T-cell (primary cell): ENCODE measurements around the gene DSCAM. TPM values are rescaled to one million over a fixed set of nuclear protein-coding genes. Genes with fewer than 3 reads are reported as not detected.

Experiments used
- ATAC-seq, 4 experiments: fragments of 200-7000 bp in 3 of 4; fragments of 150-1000 bp in 1 of 4; cut with Tn5 transposase; replicated peaks in 1 of 4; 1 replicate in 3 of 4; 2 replicates in 1 of 4; pipeline ENCODE4 v1.10.0; 2021; ENCODE audit warnings: moderate library complexity in 3 of 4, mild to moderate bottlenecking in 2 of 4, moderate number of reproducible peaks in 1 of 4
- CTCF ChIA-PET, 2 donors: fragments of 300-600 bp; sonication (Branson Sonifier 250); formaldehyde crosslinking; loops; one replicate each; lab custom pipeline; 2022; ENCODE audit warnings: antibody characterized with exemption in 2 of 2; lab: Charles Lee
- POLR2A ChIA-PET, 2 donors: fragments of 300-600 bp; sonication (Branson Sonifier 250); formaldehyde crosslinking; loops; one replicate each; lab custom pipeline; 2022; ENCODE audit warnings: antibody characterized with exemption in 2 of 2; lab: Charles Lee
- DNase-seq, 35 experiments: peaks; one replicate each; pipeline versions ENCODE4 v3.0.0 to v3.0.0-alpha.2; 2013 to 2023
- H3K27ac ChIP-seq: one replicate; pipeline ENCODE4 v1.5.1; 2013; ENCODE audit warnings: low read length
- H3K27me3 ChIP-seq, 2 experiments: replicated peaks in 1 of 2; 1 replicate in 1 of 2; 2 replicates in 1 of 2; pipeline versions ENCODE4 v1.6.1 to v1.7.0; 2013; ENCODE audit warnings: low read length in 1 of 2, mixed read lengths in 1 of 2; ENCODE audit not compliant: control insufficient read depth in 2 of 2, insufficient read depth in 2 of 2; ENCODE audit errors: extremely low read depth in 1 of 2
- H3K36me3 ChIP-seq, 2 donors: 1 replicate in 1 of 2; 2 replicates in 1 of 2; pipeline versions ENCODE4 v1.6.1 to v1.7.0; 2013; ENCODE audit warnings: low read length in 1 of 2; ENCODE audit not compliant: control insufficient read depth in 2 of 2, insufficient read depth in 1 of 2; ENCODE audit errors: extremely low read depth in 1 of 2
- H3K4me1 ChIP-seq, 2 experiments: 1 replicate in 1 of 2; 2 replicates in 1 of 2; pipeline versions ENCODE4 v1.6.1 to v1.7.0; 2013; ENCODE audit warnings: low read length in 2 of 2, mixed read lengths in 1 of 2; ENCODE audit not compliant: insufficient read depth in 2 of 2, control insufficient read depth in 1 of 2; ENCODE audit errors: extremely low read depth in 1 of 2
- H3K4me3 ChIP-seq, 2 donors: 1 replicate in 1 of 2; 2 replicates in 1 of 2; pipeline versions ENCODE4 v1.5.1 to v1.7.0; 2013; ENCODE audit warnings: mild to moderate bottlenecking in 2 of 2, low read length in 1 of 2, moderate library complexity in 1 of 2; ENCODE audit not compliant: control insufficient read depth in 1 of 2; ENCODE audit errors: extremely low read depth in 1 of 2
- H3K9me3 ChIP-seq: 2 replicates; pipeline ENCODE4 v1.7.0; 2013
- H3K27ac Mint-ChIP-seq, 2 donors: one replicate each; pipeline ENCODE4 v1.8.0; 2020 to 2021; ENCODE audit warnings: mild to moderate bottlenecking in 2 of 2, mixed read lengths in 2 of 2
- H3K27me3 Mint-ChIP-seq, 2 donors: one replicate each; pipeline ENCODE4 v1.8.0; 2021 to 2022; ENCODE audit warnings: mixed read lengths in 2 of 2
- H3K36me3 Mint-ChIP-seq: one replicate; pipeline ENCODE4 v1.8.0; 2021; ENCODE audit warnings: mixed read lengths
- H3K4me1 Mint-ChIP-seq, 3 donors: one replicate each; pipeline ENCODE4 v1.8.0; 2020 to 2022; ENCODE audit warnings: mixed read lengths in 3 of 3, mild to moderate bottlenecking in 1 of 3
- H3K4me3 Mint-ChIP-seq, 3 donors: one replicate each; pipeline ENCODE4 v1.8.0; 2020 to 2022; ENCODE audit warnings: mild to moderate bottlenecking in 3 of 3, mixed read lengths in 3 of 3, moderate library complexity in 3 of 3
- H3K9me3 Mint-ChIP-seq, 3 donors: one replicate each; pipeline ENCODE4 v1.8.0; 2020 to 2022; ENCODE audit warnings: mixed read lengths in 3 of 3
- WGBS: methylation state at CpG from one replicate; pipeline ENCODE4 v1.1.5; 2013; ENCODE audit warnings: missing lambda C conversion rate; ENCODE audit not compliant: insufficient coverage; 5-methylcytosine and 5-hydroxymethylcytosine counted together
- total RNA-seq, 35 experiments: library from RNA in 6 of 35; stranded (reverse) in 6 of 35; fragments of 120-200 nt in 1 of 35; gene quantifications; one replicate each; pipeline versions ENCODE4 v1.2.1 to v1.2.4 and lab custom pipeline; 2013 to 2026

The DSCAM gene
- total RNA-seq, 5 donors from 2014 or later (not counting 1 experiment from before 2014, with no cell fraction given): not detected

GRCh38 chr21:40577285-40578043 is 269.5 kb downstream of the DSCAM start:
- ChIA-PET CTCF (no interaction called here), POLR2A (no interaction called here)
- ATAC-seq (no peak), DNase-seq (no peak)
- Mint-ChIP-seq H3K27me3 (peaks cover 0 to 5% of the 10 kb centered on the region in 2 donors), H3K4me3 (no peak overlapping the region), H3K36me3 (no peaks in the 10 kb centered on the region), H3K27ac (no peak overlapping the region), H3K4me1 (no peaks in the 10 kb centered on the region), H3K9me3 (peaks cover 0 to 9% (median 5%) of the 10 kb centered on the region in 3 donors)
- 90% methylated on average over 24 of the region's 27 CpGs for WGBS
- Histone ChIP-seq H3K4me3 (no peak overlapping the region), H3K27me3 (no peaks in the 10 kb centered on the region), H3K27ac (no peak overlapping the region), H3K9me3 (no peaks in the 10 kb centered on the region), H3K36me3 (no peaks in the 10 kb centered on the region), H3K4me1 (no peaks in the 10 kb centered on the region)

DNA sequence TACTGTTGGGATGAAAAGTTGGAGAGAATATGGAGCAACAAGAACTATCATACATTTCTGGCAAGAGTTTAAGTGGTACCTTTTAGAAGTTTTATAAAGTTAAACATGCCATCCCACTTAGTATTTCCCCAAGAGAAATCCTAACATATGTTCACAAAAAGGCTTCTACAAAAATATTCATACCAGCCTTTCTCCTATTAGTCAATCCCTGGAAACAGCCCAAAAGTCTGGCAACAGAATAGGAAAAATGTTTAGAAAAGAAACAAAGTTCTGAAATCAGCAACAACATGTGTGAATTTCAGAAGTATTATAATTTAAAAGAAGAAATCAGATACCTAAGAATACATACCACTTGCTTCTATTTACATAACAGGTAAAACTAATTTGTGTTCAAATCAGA is 271.0 kb downstream of the DSCAM start:
- Mint-ChIP-seq H3K27ac (no peak overlapping the region), H3K4me3 (no peak overlapping the region), H3K9me3 (peaks cover 0 to 9% (median 3%) of the 10 kb centered on the region in 3 donors), H3K4me1 (no peaks in the 10 kb centered on the region), H3K27me3 (peaks cover 0 to 6% of the 10 kb centered on the region in 2 donors), H3K36me3 (no peaks in the 10 kb centered on the region)
- no peaks in the 10 kb centered on the region for H3K9me3 ChIP-seq
- CTCF ChIA-PET: no interaction called here
- no peaks in the 10 kb centered on the region for H3K36me3 ChIP-seq
- POLR2A ChIA-PET: no interaction called here
- H3K27me3 ChIP-seq: no peaks in the 10 kb centered on the region
- no peaks in the 10 kb centered on the region for H3K4me1 ChIP-seq
- H3K27ac ChIP-seq: no peak overlapping the region
- H3K4me3 ChIP-seq: no peak overlapping the region
- no peak for DNase-seq
- no peak for ATAC-seq

DNA sequence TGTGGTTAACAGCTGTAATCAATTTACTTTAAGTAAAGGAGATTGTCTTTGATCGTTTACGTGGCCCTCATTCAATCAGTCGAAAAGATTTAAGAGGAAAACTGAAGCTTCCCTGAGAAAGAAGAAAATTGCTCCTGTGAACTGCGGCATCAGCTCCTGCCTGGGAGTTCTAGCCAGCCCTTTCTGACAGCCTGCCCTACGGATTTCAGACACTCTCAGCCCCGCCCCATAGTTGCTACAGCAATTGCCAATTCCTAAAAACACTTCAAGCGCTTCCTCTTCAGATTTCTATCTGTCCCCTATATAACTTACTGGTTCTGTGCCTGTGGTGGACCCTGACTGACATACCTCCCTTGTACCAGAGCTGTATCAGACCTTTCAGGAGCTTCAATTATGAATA is 277.6 kb downstream of the DSCAM start:
- H3K27ac ChIP-seq: no peak overlapping the region
- CTCF ChIA-PET: no interaction called here
- no peak overlapping the region for H3K4me3 Mint-ChIP-seq
- H3K36me3 Mint-ChIP-seq: no peaks in the 10 kb centered on the region
- no peak overlapping the region for H3K27ac Mint-ChIP-seq
- ATAC-seq: no peak
- H3K9me3 ChIP-seq: no peaks in the 10 kb centered on the region
- no peaks in the 10 kb centered on the region for H3K4me1 ChIP-seq
- H3K27me3 ChIP-seq: peaks cover 0 to 4% of the 10 kb centered on the region in 2 experiments
- H3K9me3 Mint-ChIP-seq: peaks cover 8 to 18% (median 12%) of the 10 kb centered on the region in 3 donors
- WGBS: 74% methylated on average over 6 of the region's 7 CpGs
- DNase-seq: no peak
- H3K4me1 Mint-ChIP-seq: no peaks in the 10 kb centered on the region
- no peaks in the 10 kb centered on the region for H3K36me3 ChIP-seq
- POLR2A ChIA-PET: no interaction called here
- no peak overlapping the region for H3K4me3 ChIP-seq
- H3K27me3 Mint-ChIP-seq: peaks cover 0 to 7% of the 10 kb centered on the region in 2 donors

DNA sequence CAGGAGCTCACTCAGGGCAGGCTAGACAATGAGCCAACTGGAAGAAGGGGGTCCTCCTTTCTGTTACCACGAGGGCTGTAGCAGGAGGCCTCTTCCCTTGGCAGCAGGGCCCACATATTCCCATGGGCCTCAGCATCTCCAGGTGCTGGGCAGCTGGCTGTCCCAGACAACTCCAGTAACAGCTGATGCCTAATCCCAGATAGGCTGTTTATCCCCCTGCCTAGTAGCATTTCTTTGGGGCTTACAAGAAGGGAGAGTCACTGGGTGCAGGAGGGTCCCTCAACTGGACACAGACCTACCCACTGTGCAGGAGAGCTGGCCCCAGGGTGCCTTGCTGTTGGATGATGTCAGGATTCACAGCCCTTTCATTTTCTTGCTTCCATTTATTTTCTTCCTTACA is 278.2 kb downstream of the DSCAM start:
- Mint-ChIP-seq H3K9me3 (peaks cover 8 to 16% (median 12%) of the 10 kb centered on the region in 3 donors), H3K27me3 (peaks cover 0 to 7% of the 10 kb centered on the region in 2 donors), H3K36me3 (no peaks in the 10 kb centered on the region), H3K4me1 (no peaks in the 10 kb centered on the region), H3K27ac (no peak overlapping the region), H3K4me3 (no peak overlapping the region)
- H3K9me3 ChIP-seq: no peaks in the 10 kb centered on the region
- no peak overlapping the region for H3K27ac ChIP-seq
- H3K4me1 ChIP-seq: no peaks in the 10 kb centered on the region
- DNase-seq: no peak
- no CpG with 5 or more reads among the region's 1 CpG for WGBS
- peaks cover 0 to 4% of the 10 kb centered on the region in 2 experiments for H3K27me3 ChIP-seq
- ChIA-PET POLR2A (no interaction called here), CTCF (no interaction called here)
- no peak overlapping the region for H3K4me3 ChIP-seq
- ATAC-seq: no peak
- H3K36me3 ChIP-seq: no peaks in the 10 kb centered on the region

- Histone ChIP-seq H3K4me3 (no peak overlapping the region), H3K27ac (no peak overlapping the region), H3K36me3 (no peaks in the 10 kb centered on the region), H3K9me3 (no peaks in the 10 kb centered on the region), H3K27me3 (peaks cover 0 to 4% of the 10 kb centered on the region in 2 experiments), H3K4me1 (no peaks in the 10 kb centered on the region)
- no peak overlapping the region for H3K27ac Mint-ChIP-seq
- 100% methylated on average over 1 of the region's 3 CpGs for WGBS
- no peaks in the 10 kb centered on the region for H3K36me3 Mint-ChIP-seq
- H3K4me3 Mint-ChIP-seq: no peak overlapping the region
- H3K27me3 Mint-ChIP-seq: peaks cover 0 to 5% of the 10 kb centered on the region in 2 donors
- ChIA-PET CTCF (no interaction called here), POLR2A (no interaction called here)
- DNase-seq (no peak), ATAC-seq (no peak)
- no peaks in the 10 kb centered on the region for H3K4me1 Mint-ChIP-seq
- peaks cover 9 to 16% (median 12%) of the 10 kb centered on the region in 3 donors for H3K9me3 Mint-ChIP-seq
These were observed 279.5 kb downstream of the DSCAM start for GRCh38 chr21:40567501-40567900.

DNA sequence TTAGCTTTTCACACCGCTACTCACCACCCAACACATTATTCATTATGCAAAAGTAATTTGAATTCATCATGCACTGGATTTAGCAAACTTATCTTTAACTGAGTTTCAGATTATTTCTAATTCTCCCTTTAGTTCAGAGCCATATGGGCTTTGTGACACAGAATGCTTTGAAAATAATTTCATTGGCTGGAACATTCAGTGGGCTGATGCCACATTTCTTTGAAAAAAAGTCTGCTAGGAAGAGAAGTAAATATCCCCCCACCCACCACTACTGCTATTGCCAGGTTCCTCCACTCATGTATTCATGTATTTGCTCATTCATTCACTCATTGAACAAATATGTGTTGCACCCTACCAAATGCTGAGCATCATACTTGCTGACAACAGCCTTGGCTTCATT is 280.5 kb downstream of the DSCAM start:
- peaks cover 11 to 20% (median 16%) of the 10 kb centered on the region in 3 donors for H3K9me3 Mint-ChIP-seq
- DNase-seq (no peak), ATAC-seq (no peak)
- H3K36me3 Mint-ChIP-seq: no peaks in the 10 kb centered on the region
- Histone ChIP-seq H3K27ac (no peak overlapping the region), H3K4me1 (no peaks in the 10 kb centered on the region), H3K27me3 (peaks cover 0 to 4% of the 10 kb centered on the region in 2 experiments), H3K9me3 (no peaks in the 10 kb centered on the region), H3K36me3 (no peaks in the 10 kb centered on the region), H3K4me3 (no peak overlapping the region)
- H3K4me1 Mint-ChIP-seq: no peaks in the 10 kb centered on the region
- CTCF ChIA-PET: no interaction called here
- POLR2A ChIA-PET: no interaction called here
- WGBS: 86% methylated on average over 1 of the region's 1 CpG
- H3K27me3 Mint-ChIP-seq: peaks cover 0 to 3% of the 10 kb centered on the region in 2 donors
- no peak overlapping the region for H3K27ac Mint-ChIP-seq
- no peak overlapping the region for H3K4me3 Mint-ChIP-seq
